Stimulated activated CD4-positive, alpha-beta T cell treated with anti-CD3 and anti-CD28 coated beads, Interleukin-1b, Interleukin-23, amount 100 ng/mL, for 48 hours (primary cell): ENCODE results near the gene CDC37.
"Not testable (repeated sequence)": the region's sequence is repeated elsewhere in the genome, so short reads cannot be mapped to it uniquely, and the experiment has no call there.

Experiments used
- DNase-seq: peaks from one replicate; pipeline ENCODE4 v3.0.0-alpha.2; 2020

Gene CDC37

GRCh38 chr19:10419646-10420443 lies 16.5 kb upstream of the CDC37 start:
- peak; percentile 47 for DNase-seq

GRCh38 chr19:10419200-10419645 lies 15.9 kb upstream of the CDC37 start:
- no peak for DNase-seq

GRCh38 chr19:10418485-10419199 lies 15.3 kb upstream of the CDC37 start:
- no peak for DNase-seq

GRCh38 chr19:10418235-10418484 lies 14.8 kb upstream of the CDC37 start:
- DNase-seq = no peak

- no peak for DNase-seq
These were observed 14.3 kb upstream of the CDC37 start for GRCh38 chr19:10417541-10418234.

- peak; percentile 96 for DNase-seq
These were observed 13.3 kb upstream of the CDC37 start for GRCh38 chr19:10416380-10417257.

- DNase-seq = no peak
These were observed 12.7 kb upstream of the CDC37 start for GRCh38 chr19:10416083-10416379.

- no peak for DNase-seq
These were observed 9.1 kb upstream of the CDC37 start for GRCh38 chr19:10412257-10412977.

- not testable (repeated sequence) for DNase-seq
These were observed 7.9 kb upstream of the CDC37 start for GRCh38 chr19:10411224-10411623.

GRCh38 chr19:10408511-10409283 lies 5.4 kb upstream of the CDC37 start:
- peak; percentile 66 for DNase-seq

GRCh38 chr19:10407096-10407495 lies 3.8 kb upstream of the CDC37 start:
- DNase-seq = no peak

GRCh38 chr19:10406191-10406590 lies 2.8 kb upstream of the CDC37 start:
- no peak for DNase-seq

- peak; percentile 61 for DNase-seq
These were observed 1.8 kb upstream of the CDC37 start for GRCh38 chr19:10404888-10405820.

GRCh38 chr19:10402441-10403038 lies 802 bp downstream of the CDC37 start:
- no peak for DNase-seq

- DNase-seq = no peak
These were observed 3.5 kb downstream of the CDC37 start for GRCh38 chr19:10399878-10400277.

GRCh38 chr19:10399340-10399739 lies 4.0 kb downstream of the CDC37 start:
- DNase-seq = not testable (repeated sequence)

GRCh38 chr19:10398819-10399218 lies 4.5 kb downstream of the CDC37 start:
- no peak for DNase-seq

- DNase-seq = no peak
These were observed 7.4 kb downstream of the CDC37 start for GRCh38 chr19:10395917-10396316.

- DNase-seq = no peak
These were observed 7.9 kb downstream of the CDC37 start for GRCh38 chr19:10395436-10395835.

GRCh38 chr19:10395003-10395402 lies 8.3 kb downstream of the CDC37 start:
- no peak for DNase-seq
